Measurements from ENCODE around the gene B9D2.

- no peak for TF ChIP-seq POLR2A (IDR thresholded peaks at IDR 0.05)
- no peak for TF ChIP-seq CTCF (IDR thresholded peaks at IDR 0.05)
These were observed 20.4 kb upstream of the B9D2 start for GRCh38 chr19:41384351-41384750.
